ENCODE results near the gene TP53. TPM values are rescaled to one million over a fixed set of nuclear protein-coding genes. Genes with fewer than 3 reads are reported as not detected.
"Not testable (repeated sequence)": the region's sequence is repeated elsewhere in the genome, so short reads cannot be mapped to it uniquely, and the experiment has no call there.

Gene TP53
- total RNA-seq, 1 donor from 2014 or later, result 11.7 TPM

DNA sequence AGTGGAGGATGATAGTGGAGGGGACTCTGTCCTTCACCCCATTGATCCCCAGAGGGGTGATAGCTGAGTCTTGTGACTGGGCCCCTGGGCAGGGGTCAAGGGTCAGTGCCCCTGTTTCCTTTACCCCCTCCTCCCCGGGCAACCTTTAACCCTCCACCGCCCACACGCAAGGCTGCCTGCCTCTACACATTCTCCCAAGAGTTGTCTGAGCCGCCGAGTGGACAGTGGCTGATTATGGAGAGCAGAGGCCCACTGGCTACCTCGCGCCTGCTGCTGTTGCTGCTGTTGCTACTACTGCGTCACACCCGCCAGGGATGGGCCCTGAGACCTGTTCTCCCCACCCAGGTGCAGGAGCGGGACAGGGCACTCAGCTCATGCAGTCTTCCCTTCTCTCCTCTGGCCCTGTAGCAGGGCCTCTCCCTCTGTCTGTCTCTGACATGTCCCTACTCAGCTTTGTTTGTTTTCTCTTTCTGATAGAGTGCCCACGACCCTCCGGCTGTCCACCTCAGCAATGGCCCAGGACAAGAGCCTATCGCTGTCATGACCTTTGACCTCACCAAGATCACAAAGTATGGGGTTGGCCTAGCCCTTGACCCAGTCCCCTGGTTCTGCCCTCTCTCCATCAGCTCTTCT, 57.2 kb downstream of the TP53 start, which contains the start of gene SHBG:
SHBG (plus strand) TSS at position 197 of the 633 bp plus-strand sequence; CDS start at position 235, 38 bp downstream.
- Histone ChIP-seq H3K27me3 (ENCODE audit: low read depth) (no peaks in the 10 kb centered on the region), H3K27ac (replicated peaks) (no peak within 1 kb of the TSS), H3K9me3 (replicated peaks) (no peaks in the 10 kb centered on the region), H3K4me3 (no peak within 1 kb of the TSS), H3K4me1 (peaks cover 27% of the 10 kb centered on the region), H3K36me3 (peaks cover 9% of the 10 kb centered on the region)
- DNase-seq, result no peak
- intact Hi-C loops (cut with micrococcal nuclease), result loop anchor here (5.0 kb wide), 1 partner anchor 57 kb away; the partner anchor contains the start of genes TP53 and WRAP53
- no peak for TF ChIP-seq CTCF (IDR thresholded peaks at IDR 0.05; ENCODE audit: borderline replicate concordance)

GRCh38 chr17:7627250-7628121, 59.8 kb downstream of the TP53 start, which contains the start of gene SAT2:
Gene SAT2 (minus strand): TSS chr17:7627821. CDS start chr17:7627635, 186 bp downstream.
- Histone ChIP-seq H3K9me3 (replicated peaks) (no peaks in the 10 kb centered on the region), H3K4me3 (peak within 1 kb of the TSS; percentile 82), H3K4me1 (peaks cover 27% of the 10 kb centered on the region), H3K27ac (replicated peaks) (peak within 1 kb of the TSS; percentile 92), H3K27me3 (ENCODE audit: low read depth) (no peaks in the 10 kb centered on the region), H3K36me3 (peaks cover 9% of the 10 kb centered on the region)
- TF ChIP-seq CTCF (IDR thresholded peaks at IDR 0.05; ENCODE audit: borderline replicate concordance), result no peak
- intact Hi-C loops (cut with micrococcal nuclease), result no loop called here
- peak; percentile 96 for DNase-seq

- peaks cover 27% of the 10 kb centered on the region for H3K4me1 ChIP-seq
- no peak for DNase-seq
- no peaks in the 10 kb centered on the region for H3K27me3 ChIP-seq (ENCODE audit: low read depth)
- H3K27ac ChIP-seq (replicated peaks), result peak overlapping the region; percentile 92
- H3K4me3 ChIP-seq, result peak overlapping the region; percentile 82
- H3K36me3 ChIP-seq, result peaks cover 9% of the 10 kb centered on the region
- no peaks in the 10 kb centered on the region for H3K9me3 ChIP-seq (replicated peaks)
- TF ChIP-seq CTCF (IDR thresholded peaks at IDR 0.05; ENCODE audit: borderline replicate concordance), result no peak
- intact Hi-C loops (cut with micrococcal nuclease), result no loop called here
Measured at GRCh38 chr17:7626956-7627249, 60.4 kb downstream of the TP53 start.

DNA sequence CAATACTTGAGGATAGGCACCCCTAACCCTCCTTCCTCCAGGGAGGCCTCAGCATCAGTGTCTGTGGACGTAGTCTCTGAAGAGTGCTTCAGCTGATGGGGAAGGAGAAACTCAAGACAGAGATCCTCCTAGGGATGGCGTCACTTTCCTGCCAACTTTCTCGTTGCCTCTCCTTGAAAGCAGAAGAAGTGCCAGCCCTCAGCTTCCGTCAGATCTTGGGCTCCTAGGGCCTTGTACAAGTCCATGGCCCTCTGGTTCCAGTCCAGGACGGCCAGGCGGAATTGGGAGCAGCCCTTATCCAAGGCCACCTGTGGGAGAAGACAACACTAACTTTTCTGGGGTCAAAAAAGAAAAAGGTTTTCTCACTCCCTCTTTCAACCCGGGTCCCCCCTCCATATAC, 61.0 kb downstream of the TP53 start:
- TF ChIP-seq CTCF (IDR thresholded peaks at IDR 0.05; ENCODE audit: borderline replicate concordance), result no peak
- peaks cover 9% of the 10 kb centered on the region for H3K36me3 ChIP-seq
- peak overlapping the region; percentile 92 for H3K27ac ChIP-seq (replicated peaks)
- intact Hi-C loops (cut with micrococcal nuclease), result no loop called here
- DNase-seq, result no peak
- H3K4me1 ChIP-seq, result peaks cover 23% of the 10 kb centered on the region
- H3K9me3 ChIP-seq (replicated peaks), result no peaks in the 10 kb centered on the region
- H3K4me3 ChIP-seq, result peak overlapping the region; percentile 82
- H3K27me3 ChIP-seq (ENCODE audit: low read depth), result no peaks in the 10 kb centered on the region

- H3K9me3 ChIP-seq (replicated peaks); H3K4me3 ChIP-seq; H3K27me3 ChIP-seq (ENCODE audit: low read depth); DNase-seq; intact Hi-C loops (cut with micrococcal nuclease); H3K27ac ChIP-seq (replicated peaks); H3K36me3 ChIP-seq: not testable (repeated sequence)
- peaks cover 20% of the 10 kb centered on the region for H3K4me1 ChIP-seq
Measured at GRCh38 chr17:7625749-7626148, 61.5 kb downstream of the TP53 start.

- no peak overlapping the region for H3K4me3 ChIP-seq
- no peak overlapping the region for H3K27ac ChIP-seq (replicated peaks)
- TF ChIP-seq CTCF (IDR thresholded peaks at IDR 0.05; ENCODE audit: borderline replicate concordance), result no peak
- H3K27me3 ChIP-seq (ENCODE audit: low read depth), result no peaks in the 10 kb centered on the region
- peaks cover 20% of the 10 kb centered on the region for H3K4me1 ChIP-seq
- H3K9me3 ChIP-seq (replicated peaks), result no peaks in the 10 kb centered on the region
- peaks cover 9% of the 10 kb centered on the region for H3K36me3 ChIP-seq
- intact Hi-C loops (cut with micrococcal nuclease), result no loop called here
- no peak for DNase-seq
Measured at GRCh38 chr17:7623661-7624060, 63.6 kb downstream of the TP53 start.

All from left ventricle myocardium inferior (tissue), 1 donor.